HFF-Myc (cell line): Measurements from ENCODE around the gene SHISA6.

Source experiments
- DNase-seq: peaks from one replicate; pipeline ENCODE4 v3.0.0-alpha.2; 2011; ENCODE audit warnings: low read depth; ENCODE audit errors: extremely low read depth
- H3K4me3 ChIP-seq: replicated peaks from 2 replicates; pipeline ENCODE4 v1.5.1; 2011; ENCODE audit warnings: low read depth, mild to moderate bottlenecking, control low read depth, low read length
- CTCF ChIP-seq: IDR thresholded peaks from 2 replicates; pipeline ENCODE4 v1.5.1; 2012; ENCODE audit warnings: mild to moderate bottlenecking, low read depth, low read length, control low read depth; ENCODE audit errors: missing control alignments

The SHISA6 gene

GRCh38 chr17:11221196-11221595 is 19.8 kb upstream of the SHISA6 start:
- no peak overlapping the region for H3K4me3 ChIP-seq
- no peak for TF ChIP-seq CTCF
- DNase-seq = no peak

DNA sequence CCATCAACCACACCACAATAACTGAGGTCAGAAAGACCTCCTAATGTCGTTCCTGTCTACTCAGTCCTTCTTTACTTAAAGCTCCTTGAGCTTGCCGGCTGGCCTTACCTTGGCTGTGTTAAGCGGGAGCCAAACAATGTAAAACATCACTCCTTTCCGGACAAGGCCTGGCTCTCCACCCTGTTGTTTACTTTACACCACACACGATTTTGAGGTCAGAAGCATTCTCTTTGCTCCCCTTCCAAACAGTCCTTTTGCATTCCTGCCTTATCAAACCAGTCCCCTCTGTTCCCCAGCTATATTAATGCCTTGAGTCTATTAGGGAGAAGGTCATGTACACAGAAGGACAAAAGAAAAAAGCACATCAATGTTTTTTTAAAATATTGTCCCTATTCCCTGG is 19.3 kb upstream of the SHISA6 start:
- no peak for DNase-seq
- H3K4me3 ChIP-seq = no peak overlapping the region
- no peak for TF ChIP-seq CTCF

- no peak for TF ChIP-seq CTCF
- DNase-seq = no peak
- no peak overlapping the region for H3K4me3 ChIP-seq
Measured at GRCh38 chr17:11238705-11239104, 2.3 kb upstream of the SHISA6 start.

DNA sequence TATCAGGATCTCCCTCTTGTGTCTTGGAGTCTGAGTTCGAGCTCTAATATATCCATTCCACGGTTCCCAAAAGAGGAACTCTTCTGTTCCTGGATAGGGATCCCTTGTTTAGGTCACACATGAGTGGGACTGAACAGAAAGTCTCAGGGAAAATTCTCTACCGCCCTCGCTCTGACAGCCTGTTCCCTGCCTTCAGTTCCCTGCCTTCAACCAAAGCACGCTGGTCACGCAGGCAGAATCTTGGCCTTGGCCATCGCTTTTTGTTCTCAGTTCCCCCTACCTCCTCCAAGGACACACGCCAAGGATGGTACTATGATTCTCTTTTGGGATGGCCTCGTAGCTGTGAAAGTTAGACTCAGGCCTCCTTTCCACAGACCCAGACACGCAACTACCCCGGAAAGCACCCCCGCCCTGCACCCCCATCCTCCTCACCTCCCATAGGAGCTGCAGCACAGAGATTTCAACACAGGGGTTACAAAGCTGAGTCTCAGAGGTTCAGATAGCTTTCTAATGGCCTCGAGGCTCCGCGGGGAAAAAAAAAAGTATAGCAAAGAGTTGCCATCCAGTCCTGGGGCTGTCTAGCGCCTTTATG is 1.5 kb upstream of the SHISA6 start:
- no peak for TF ChIP-seq CTCF
- no peak overlapping the region for H3K4me3 ChIP-seq
- DNase-seq = no peak

- no peak for DNase-seq
- TF ChIP-seq CTCF = no peak
- no peak overlapping the region for H3K4me3 ChIP-seq
Measured at GRCh38 chr17:11240041-11240840, 772 bp upstream of the SHISA6 start.

DNA sequence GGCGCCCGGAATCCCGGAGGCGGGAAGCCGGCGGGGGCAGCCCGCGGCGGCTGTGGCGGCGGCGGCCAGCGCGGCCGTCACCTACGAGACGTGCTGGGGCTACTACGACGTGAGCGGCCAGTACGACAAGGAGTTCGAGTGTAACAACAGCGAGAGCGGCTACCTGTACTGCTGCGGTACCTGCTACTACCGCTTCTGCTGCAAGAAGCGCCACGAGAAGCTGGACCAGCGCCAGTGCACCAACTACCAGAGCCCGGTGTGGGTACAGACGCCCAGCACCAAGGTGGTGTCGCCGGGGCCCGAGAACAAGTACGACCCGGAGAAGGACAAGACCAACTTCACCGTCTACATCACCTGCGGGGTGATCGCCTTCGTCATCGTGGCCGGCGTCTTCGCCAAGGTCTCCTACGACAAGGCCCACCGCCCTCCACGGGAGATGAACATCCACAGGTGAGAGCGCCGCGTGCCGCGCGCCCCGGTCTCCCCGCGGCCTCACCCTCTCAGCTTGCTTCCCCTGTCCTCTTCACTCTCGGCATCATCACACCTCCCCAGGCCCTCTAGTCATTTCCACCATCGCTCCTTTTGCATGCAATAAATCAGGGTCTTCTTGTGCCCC is 706 bp downstream of the SHISA6 start:
- TF ChIP-seq CTCF = no peak
- no peak for DNase-seq
- no peak overlapping the region for H3K4me3 ChIP-seq
